Head of caudate nucleus (tissue), 42 donors: ENCODE data around the gene BCL2.

Source experiments
- DNase-seq, 42 donors: peaks; one replicate each; pipeline versions ENCODE4 v3.0.0 to v3.0.0-alpha.2; 2020 to 2021; ENCODE audit warnings: mixed read lengths in 7 of 42
- intact Hi-C: fragments of 100-400 bp; cut with DNase I; formaldehyde crosslinking; loops from one replicate; pipeline ENCODE4 v1.15.0; 2022

The BCL2 gene

GRCh38 chr18:63126134-63127069, 193.2 kb downstream of the BCL2 start:
- intact Hi-C loops: no loop called here
- DNase-seq: no peak

GRCh38 chr18:63120620-63121019, 198.9 kb downstream of the BCL2 start:
- DNase-seq: no peak
- intact Hi-C loops: loop anchor here (5.0 kb wide), 1 partner anchor 202 kb away; no protein-coding TSS in a partner anchor

- intact Hi-C loops: loop anchor here (5.0 kb wide), 1 partner anchor 203 kb away; no protein-coding TSS in a partner anchor
- DNase-seq: peak in 41 of 42 donors; percentile 39 to 85 (median 64)
These were observed 199.9 kb downstream of the BCL2 start for GRCh38 chr18:63119647-63120046.

GRCh38 chr18:63113899-63114565, 205.5 kb downstream of the BCL2 start:
- intact Hi-C loops: no loop called here

GRCh38 chr18:63112706-63113105, 206.9 kb downstream of the BCL2 start:
- DNase-seq: no peak
- intact Hi-C loops: no loop called here

More at GRCh38 chr18:63113899-63114565, 205.5 kb downstream of the BCL2 start:
- no peak for DNase-seq

- intact Hi-C loops: no loop called here
- no peak for DNase-seq
These were observed 207.7 kb downstream of the BCL2 start for GRCh38 chr18:63111671-63112402.

GRCh38 chr18:63109802-63110201, 209.8 kb downstream of the BCL2 start:
- DNase-seq: no peak
- intact Hi-C loops: no loop called here

- intact Hi-C loops: no loop called here
- DNase-seq: no peak
These were observed 210.5 kb downstream of the BCL2 start for GRCh38 chr18:63109022-63109421.

GRCh38 chr18:63107931-63108330, 211.6 kb downstream of the BCL2 start:
- no peak for DNase-seq
- intact Hi-C loops: no loop called here

- no peak for DNase-seq
- intact Hi-C loops: no loop called here
These were observed 212.3 kb downstream of the BCL2 start for GRCh38 chr18:63107171-63107845.

GRCh38 chr18:63106727-63107126, 212.8 kb downstream of the BCL2 start:
- intact Hi-C loops: no loop called here
- DNase-seq: no peak

GRCh38 chr18:63105636-63106316, 213.8 kb downstream of the BCL2 start:
- intact Hi-C loops: no loop called here
- no peak for DNase-seq

- DNase-seq: no peak
- intact Hi-C loops: no loop called here
These were observed 214.7 kb downstream of the BCL2 start for GRCh38 chr18:63104868-63105267.

- no peak for DNase-seq
- intact Hi-C loops: no loop called here
These were observed 216.4 kb downstream of the BCL2 start for GRCh38 chr18:63102941-63103744.

- no peak for DNase-seq
- intact Hi-C loops: no loop called here
These were observed 218.9 kb downstream of the BCL2 start for GRCh38 chr18:63100630-63101055.

- intact Hi-C loops: no loop called here
These were observed 219.5 kb downstream of the BCL2 start for GRCh38 chr18:63099848-63100629.

More at GRCh38 chr18:63099848-63100629, 219.5 kb downstream of the BCL2 start:
- no peak for DNase-seq
